GM19452 (cell line): ENCODE data around the gene DAZAP1.
A peak's percentile ranks its signal among the peaks of the same experiment; 100 is the strongest.

Experiments used
- ATAC-seq: cut with Tn5 transposase; IDR thresholded peaks from one replicate; pipeline ENCODE4 v1.9.1; 2021; ENCODE audit not compliant: unreplicated experiment

The DAZAP1 gene

DNA sequence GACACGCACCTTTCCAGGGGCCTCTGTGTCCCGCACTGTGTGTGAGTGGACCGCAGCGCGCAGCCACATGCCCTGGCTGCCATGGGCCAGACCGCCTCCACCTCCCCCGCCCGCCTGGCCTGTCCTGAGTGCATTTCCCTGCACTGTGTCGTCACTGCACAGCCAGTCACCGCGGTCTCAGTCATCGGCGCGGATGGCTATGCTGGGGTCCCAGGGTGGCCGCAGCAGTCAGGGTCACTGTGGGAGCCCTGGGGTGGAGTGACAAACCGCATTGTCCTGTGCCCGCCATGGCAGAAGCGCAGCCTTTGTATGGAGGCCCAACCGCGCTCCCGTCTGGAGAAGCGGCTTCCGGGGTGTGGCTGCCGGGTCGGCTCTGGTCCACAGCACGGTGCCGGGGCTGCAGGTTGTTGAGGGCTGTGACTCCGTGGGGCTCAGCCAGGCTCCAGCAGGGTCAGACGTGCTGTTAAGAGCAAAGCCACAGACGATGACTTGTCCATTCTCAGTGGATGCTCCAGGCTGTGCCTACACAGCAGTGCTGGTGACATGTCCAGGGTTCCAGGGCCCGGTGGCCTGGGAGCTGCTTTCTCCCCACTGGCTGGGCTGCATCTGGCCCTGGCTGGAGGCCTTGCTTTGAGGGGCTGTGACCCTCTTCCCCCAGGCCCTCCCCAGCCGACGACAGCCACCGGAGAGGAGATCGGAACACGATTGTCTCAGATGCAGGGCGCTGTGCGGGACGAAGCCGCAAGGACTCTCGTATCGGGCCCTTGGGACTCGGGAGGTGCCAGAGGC lies 30.0 kb upstream of the DAZAP1 start:
- ATAC-seq = no peak

DNA sequence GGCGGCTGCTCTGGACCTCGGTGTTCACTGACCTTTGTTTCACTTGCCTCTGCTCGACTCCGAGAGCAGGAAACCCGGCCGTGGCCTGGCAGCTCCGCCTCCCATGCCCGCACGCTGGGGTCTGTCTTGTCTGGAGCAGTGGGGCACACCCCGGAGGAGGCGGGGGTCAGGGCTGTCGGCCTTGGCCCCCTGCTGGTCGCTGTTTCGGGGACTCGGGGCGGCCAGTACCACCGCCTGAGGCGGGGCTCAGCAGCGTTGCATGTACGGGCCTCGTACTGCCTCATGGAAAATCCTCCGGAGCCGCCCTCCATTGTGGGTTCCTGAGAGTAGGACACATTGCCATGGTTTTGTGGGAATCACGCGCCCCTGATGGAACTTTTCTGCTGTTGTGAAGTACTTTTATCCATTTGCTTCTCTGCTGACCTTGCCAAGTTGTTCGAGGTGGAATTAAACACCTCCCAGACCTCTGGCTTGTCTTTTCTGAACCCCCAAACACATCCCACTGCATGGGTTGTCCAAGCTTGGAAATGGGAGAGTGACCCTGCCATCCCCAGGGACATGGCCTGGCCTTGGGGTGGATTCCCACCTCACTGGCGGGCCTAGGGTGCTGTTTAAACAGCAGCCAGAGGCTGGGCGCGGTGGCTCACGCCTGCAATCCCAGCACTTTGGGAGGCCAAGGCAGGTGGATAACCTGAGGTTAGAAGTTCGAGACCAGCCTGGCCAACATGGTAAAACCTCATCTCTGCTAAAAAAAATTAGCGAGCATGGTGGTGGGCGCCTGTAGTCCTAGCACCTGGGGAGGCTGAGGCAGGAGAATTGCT lies 29.2 kb upstream of the DAZAP1 start:
- ATAC-seq = no peak

DNA sequence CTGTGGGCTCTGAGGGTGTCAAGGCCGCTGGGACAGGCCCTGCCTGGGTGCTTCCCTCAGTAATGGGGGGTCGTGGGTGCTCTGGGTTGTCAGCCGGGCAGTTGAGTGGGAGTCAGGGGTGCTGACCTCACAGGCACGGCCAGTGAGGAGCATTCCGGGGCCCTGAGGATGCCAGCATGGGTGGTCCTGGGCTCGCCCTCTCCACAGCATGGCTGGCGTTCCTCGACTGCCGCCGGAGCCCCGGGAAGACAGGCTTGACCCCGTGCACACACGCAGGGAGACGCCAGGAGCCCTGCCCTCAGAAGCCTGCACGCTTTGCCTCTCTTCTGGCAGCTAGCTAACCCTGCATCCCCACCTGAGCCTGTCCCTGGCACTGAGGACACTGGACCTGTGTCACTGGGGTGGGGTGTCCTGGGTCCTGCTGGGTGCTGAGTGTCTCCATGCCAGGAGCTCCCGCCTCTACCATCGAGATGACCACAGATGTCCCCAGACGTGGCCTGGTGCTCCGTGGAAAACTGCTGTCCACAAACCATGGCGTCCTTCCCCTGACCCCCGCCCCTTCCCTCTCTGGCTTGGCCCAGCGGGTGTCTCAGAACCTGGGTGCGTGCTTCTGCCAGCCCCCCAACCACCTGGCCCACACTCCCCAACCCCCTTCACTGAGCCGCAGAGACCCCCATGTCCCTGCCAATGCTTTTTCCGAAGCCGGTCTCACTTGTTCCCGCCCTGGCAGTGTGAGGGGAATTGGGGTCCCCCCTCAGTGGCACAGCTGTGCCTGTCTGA lies 28.1 kb upstream of the DAZAP1 start:
- ATAC-seq = no peak

DNA sequence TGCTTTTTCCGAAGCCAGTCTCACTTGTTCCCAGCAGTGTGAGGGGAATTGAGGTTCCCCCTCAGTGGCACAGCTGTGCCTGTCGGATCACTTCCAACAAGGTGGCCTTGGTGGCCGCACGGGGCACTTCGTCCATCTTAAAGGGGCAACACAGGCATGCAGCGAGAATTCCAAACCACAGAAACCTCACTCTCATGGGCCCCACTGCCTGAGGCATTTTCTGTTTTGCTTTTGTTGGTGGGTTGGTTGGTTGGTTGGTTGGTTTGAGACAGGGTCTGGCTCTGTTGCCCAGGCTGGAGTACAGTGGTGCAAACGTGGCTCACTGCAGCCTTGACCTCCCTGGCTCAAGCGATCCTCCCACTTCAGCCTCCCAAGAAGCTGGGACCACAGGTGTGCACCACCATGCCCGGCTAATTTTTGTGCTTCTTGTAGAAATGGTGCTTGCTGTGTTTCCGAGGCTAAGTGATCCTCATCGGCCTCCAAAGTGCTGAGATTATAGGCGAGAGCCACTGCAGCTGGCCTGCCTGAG lies 27.4 kb upstream of the DAZAP1 start:
- ATAC-seq = no peak

DNA sequence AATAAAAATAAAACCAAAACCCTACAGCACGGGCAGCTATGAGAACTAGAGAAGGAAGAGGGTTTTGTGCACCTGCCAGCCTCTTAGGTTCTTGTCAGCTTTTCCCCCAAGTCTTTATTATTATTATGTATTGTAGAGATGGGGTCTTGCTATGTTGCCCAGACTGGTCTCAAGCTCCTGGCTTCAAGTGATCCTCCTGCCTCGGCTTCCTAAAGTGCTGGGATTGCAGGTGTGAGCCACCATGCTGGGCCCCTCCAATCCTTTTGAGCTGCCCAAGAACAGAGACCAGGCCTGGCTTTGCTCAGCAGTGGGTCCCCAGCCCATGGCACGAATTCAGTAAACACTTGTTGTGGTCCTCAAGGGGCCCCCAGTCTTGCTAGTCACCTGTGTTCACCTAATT lies 25.1 kb upstream of the DAZAP1 start:
- no peak for ATAC-seq

DNA sequence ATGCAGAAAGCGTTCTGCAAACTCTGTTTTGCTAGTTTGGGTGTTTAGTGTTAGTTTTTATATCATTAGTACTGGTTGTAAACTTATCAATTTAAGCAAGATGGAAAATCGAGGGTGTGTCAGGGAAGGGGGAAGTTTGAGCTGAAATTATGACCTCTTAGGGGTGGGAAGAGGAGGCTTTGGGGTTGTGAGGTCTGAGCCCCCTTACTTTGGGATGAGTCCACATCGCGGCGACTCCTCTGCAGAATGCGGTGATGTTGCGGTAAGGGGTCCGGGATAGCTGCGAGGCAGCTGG lies 24.4 kb upstream of the DAZAP1 start:
- no peak for ATAC-seq

DNA sequence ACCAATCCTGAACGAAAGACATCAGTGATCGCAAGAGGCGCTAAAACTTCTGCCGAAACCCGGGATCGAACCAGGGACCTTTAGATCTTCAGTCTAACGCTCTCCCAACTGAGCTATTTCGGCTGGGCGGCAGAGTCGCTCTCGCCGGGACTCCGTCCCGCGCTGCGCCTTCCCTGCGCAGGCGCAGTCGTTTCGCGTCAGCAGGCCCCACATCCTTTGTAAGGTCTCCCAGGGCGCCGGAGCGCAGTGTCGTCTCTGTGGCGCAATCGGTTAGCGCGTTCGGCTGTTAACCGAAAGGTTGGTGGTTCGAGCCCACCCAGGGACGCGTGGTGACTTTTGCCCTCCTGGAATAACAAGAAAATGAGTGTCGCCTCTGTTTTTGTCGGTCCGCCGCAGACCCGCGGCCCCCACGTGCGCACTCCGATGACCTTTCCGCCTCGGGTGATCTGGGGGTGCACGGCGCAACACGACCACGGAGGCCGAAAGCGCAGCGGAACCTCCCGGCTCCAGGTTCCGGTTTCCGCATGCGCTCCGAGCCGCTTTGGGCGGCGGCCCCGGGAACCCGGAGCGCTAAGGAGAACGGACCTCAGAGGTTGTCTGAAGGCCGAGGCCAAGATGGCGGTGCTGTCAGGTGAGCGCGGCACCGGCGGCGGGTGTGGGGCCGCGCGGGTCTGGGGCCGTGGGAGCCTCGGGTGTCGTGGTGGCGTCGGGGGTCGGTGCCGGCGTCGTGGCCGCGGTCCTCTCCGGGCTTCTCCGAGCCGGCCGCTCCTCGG lies 23.9 kb upstream of the DAZAP1 start, which contains the start of gene NDUFS7:
NDUFS7 (plus strand) TSS at position 596 of the 773 bp plus-strand sequence; CDS start at position 616, 20 bp downstream.
- ATAC-seq = peak; percentile 72

DNA sequence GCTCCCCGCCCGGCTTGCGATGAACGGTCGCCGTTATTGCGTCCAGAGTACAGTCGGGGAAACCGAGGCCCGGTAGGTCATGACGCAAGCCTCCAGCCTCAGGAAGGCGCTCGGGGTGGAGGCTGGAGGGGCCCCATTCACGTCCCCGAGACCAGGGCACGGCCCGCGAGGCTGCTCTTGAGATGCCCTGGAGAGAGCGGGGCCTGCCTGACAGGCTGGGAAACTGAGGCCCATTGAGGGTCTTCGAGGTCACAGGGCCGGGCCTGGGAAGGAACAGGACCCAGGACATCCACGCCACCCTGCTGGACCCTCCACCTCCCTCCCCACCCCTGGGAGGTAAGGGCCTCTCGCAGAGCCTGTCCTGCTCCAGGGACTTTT lies 23.3 kb upstream of the DAZAP1 start:
- no peak for ATAC-seq

DNA sequence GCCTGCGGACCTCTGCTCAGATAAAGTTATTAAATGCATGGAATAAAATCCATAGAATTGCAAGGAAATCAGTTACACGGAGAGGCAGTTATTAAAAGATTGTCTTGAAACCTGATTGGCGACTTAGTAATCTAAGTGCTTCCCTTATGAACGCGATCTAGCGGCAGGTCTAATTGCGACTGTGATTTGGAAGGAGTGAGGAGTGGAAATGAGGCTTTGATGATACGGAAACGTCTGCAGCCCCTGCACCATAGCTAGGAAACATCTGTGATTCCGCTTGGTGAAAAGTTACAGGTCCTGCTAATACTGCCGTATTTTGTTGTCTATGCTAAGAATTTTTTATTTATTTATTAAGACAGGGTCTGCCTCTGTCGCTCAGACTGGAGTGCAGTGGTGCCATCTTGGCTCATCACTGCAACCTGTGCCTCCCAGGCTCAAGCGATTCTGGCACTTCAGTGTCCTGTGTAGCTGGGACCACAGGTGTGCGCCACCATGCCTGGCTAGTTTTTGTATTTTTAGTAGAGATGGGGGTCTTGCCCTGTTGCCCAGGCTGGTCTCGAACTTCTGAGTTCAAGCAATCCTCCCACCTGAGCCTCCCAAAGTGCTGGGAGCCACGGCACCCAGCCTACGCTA lies 22.8 kb upstream of the DAZAP1 start:
- no peak for ATAC-seq

DNA sequence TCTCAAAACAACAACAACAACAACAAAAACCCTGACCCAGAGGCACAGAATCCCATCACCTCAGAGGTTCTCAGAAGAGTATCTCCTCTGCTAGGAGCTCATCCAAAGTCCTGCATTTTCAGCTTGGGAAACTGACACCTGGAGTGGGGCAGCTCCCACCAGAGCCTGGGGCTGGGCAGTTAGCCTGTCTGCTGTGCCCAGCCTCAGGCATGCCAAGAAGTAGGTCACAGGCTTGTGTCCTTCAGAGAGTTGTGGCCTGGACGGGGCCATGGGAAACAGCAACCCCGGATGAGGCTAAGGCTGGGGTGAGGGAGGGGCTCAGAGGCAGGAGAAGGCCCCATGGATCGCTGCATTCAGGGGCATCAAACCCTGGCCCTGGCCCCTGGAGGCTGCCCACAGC lies 21.6 kb upstream of the DAZAP1 start:
- no peak for ATAC-seq

DNA sequence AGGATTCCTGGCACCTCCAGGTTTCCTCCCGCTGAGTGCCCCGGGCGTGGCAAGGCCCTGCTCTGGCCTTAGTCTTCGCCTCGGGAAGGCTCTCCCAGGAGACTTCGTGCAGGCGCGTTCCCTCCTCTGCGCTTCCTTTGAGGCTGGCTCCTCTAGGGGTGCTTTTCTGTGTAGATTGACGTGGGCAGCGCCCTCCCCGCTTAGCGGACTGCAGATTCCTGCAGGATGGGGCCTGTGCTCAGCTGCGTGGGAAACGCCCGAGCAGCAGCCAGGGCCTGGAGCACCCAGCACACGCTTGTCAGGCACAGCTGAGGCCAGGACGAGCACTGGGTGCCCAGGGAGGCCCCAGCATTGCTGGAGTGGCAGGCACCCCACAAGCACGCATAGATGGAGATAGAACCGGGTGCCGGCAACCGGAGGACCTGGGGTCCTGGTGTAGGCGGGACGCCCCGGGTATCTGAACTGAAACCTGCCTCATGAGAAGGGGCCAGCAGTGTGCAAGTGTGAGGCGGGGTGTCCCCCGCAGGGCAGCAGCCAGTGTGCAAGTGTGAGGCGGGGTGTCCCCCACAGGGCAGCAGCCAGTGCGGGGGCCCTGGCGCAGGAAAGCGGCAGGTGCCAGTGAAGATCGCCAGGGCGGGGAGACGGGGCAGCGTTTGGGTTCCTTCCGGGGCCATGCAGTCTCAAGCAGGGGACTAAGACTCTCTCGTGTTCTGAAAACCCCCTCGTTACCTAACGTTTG lies 20.3 kb upstream of the DAZAP1 start:
- ATAC-seq = no peak

DNA sequence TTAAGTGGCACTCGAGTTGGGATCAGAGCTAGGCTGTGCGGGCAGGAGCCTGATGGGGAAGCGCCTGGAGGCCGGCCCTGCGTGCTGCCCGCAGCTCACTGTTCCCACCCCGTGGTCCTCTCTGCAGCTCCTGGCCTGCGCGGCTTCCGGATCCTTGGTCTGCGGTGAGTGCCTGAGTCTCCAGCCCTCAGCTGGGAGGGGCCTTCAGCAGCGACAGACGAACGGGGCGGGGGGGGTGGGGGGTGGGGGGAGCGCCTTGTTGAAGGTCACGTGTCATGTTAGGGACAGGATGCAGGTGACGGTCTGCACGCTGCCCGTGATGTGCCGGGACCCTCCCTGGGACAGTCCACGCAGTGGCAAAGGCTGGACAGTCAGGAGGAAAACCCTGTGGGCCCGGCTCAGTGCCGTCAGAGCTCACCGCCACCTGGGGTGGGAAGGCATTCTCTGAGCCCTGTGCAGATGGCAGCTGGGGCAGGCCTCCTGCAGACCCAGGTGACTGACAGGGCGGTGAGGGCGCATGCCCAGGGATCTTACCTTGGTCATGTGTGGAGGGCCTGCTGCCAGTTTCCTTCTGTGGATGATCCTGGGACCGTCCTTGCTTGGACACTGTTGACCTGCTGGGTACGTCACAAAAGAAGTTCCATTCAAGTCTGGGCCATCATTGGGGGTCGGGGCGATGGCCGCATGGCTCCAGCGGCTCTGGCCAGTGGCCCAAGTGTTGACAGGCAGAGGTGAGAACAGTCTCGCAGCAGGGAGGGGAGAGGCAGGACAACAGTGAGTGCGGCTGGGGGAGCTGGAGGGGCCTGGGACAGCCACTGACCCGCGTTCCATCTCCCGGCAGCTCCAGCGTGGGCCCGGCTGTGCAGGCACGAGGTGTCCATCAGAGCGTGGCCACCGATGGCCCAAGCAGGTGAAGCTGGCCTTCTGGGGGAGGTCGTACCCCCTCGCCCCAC lies 19.4 kb upstream of the DAZAP1 start:
- ATAC-seq = no peak

DNA sequence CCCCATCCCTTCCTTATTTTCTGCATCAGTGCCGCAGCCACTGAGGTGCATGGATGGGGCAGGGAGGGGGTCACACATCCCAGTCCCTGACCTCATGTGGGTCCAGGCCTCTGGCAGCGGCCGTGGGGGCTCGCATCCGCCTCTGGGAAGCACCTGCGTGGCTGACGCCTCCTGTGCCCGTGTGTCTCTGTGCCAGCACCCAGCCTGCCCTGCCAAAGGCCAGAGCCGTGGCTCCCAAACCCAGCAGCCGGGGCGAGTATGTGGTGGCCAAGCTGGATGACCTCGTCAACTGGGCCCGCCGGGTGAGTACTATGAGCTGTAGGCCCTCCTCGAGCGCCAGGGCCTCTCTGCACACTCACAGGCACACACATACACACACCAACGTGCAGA lies 18.8 kb upstream of the DAZAP1 start:
- no peak for ATAC-seq

DNA sequence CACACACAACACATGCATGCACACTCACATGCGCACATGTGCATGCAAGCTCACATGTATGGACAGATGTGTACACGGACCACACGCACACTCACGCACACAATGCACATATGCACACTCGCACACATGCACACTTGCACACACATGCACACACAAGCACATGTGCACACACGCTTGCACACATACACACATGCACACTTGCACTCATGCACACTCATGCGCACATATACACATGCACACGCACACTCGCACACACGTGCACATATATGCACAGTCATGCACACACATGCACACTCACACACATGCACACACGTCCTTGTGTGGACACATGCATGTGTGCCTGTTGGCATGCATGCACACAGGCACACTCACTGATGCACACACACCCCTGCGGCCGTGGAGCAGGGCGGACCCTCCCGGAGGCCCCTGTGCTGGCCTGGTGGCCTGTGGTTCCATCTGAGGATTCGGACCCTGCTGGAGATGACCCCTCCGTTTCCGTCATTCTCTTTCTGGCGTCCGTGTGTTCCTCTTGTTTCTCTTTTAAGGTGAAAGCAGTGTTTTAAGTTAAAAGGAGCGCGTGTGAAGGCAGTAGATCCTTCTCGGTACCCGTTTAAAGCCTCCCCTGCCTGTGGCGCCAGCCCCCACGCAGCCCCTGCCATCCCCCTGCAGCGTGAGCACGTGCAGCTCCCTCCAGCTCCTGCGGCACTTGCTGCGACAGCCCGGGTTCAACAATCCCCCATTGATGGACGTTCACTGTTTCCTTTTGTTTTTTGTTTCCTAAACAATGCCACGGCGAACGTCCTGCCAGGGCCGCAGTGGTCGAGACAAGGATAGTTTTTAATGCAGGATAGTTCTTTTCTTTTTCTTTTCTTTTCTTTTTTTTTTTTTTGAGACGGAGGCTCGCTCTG lies 18.1 kb upstream of the DAZAP1 start:
- ATAC-seq = no peak

DNA sequence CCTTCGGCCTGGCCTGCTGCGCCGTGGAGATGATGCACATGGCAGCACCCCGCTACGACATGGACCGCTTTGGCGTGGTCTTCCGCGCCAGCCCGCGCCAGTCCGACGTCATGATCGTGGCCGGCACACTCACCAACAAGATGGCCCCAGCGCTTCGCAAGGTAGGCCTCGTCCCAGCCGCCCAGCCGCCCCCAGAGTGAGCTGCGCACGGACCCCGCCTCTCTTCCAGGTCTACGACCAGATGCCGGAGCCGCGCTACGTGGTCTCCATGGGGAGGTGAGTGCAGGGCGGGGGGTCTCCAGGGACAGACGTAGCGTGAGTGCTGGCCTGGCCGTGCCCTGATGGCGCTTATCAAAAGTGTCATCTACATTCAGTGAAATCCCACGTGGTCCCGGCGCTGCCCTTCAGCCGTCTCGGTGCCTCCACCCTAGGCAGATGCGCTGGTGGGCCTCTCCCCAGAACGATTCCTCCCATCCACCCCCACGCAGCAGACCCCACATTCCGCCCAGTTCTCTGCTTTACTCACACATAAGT lies 16.4 kb upstream of the DAZAP1 start:
- no peak for ATAC-seq

DNA sequence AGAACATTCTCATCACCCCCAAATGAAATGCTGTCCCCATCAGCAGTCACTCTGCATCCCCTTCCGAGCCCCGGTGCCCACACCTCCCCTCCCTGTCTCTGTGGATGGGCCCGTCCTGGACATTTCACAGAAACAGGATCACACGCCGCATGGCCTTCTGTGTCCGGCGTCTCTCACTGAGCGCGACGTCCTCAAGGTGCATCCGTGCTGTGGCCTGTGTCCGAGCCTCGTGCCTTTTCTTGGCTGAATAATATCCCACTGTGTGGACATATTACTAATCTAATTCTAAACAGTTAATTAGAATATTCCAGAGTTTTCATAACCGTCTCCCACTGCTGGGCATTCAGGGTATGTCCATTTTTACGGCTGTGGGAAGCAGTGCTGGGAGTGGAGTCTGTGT lies 15.0 kb upstream of the DAZAP1 start:
- no peak for ATAC-seq

DNA sequence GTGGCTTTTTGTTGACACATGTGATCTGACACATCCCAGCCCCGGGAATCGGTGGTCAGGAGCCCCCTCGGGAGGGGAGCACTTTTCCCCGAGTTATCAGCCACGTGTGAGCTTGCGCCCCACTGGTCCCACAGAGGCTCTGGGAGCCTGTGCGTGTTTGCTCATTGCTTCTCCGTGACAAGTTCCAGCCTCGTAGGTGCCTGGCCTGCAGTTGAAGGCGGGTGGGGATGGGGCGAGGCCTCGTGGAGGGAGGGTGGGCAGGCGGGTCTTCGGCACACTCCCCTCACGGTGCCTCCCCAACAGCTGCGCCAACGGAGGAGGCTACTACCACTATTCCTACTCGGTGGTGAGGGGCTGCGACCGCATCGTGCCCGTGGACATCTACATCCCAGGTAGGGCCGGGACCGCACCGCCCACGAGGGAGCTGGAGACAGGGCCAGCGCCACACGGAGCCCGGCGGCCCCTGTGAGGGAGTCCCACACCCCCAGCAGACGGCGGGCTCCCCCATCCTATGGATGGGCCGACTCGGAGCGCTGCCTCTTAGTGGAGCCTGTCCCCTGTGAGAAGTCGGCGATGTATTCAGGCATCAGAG lies 14.4 kb upstream of the DAZAP1 start:
- no peak for ATAC-seq
